UCSD-AML1 (cell line): ENCODE results near the gene CHSY1.
"Not testable (repeated sequence)": the region's sequence is repeated elsewhere in the genome, so short reads cannot be mapped to it uniquely, and the experiment has no call there.

Experiments
- DNase-seq: peaks from one replicate; lab custom pipeline; 2025; ENCODE audit not compliant: unreplicated experiment; lab: John Stamatoyannopoulos, UW

The CHSY1 gene

GRCh38 chr15:101251830-101252820, at the start of gene CHSY1:
CHSY1 (minus strand) TSS chr15:101252048; CDS start chr15:101251456, 592 bp downstream.
- peak; percentile 92 for DNase-seq

GRCh38 chr15:101296418-101297405, 44.9 kb upstream of the CHSY1 start:
- DNase-seq, result no peak

GRCh38 chr15:101295607-101296161, 43.8 kb upstream of the CHSY1 start:
- DNase-seq, result no peak

- peak; percentile 96 for DNase-seq
These were observed 43.1 kb upstream of the CHSY1 start, which contains the start of gene SNRPA1 for GRCh38 chr15:101294731-101295606. SNRPA1 (minus strand) TSS chr15:101295248; CDS start chr15:101295178, 70 bp downstream.

GRCh38 chr15:101293122-101293521, 41.3 kb upstream of the CHSY1 start:
- no peak for DNase-seq

- no peak for DNase-seq
These were observed 37.2 kb upstream of the CHSY1 start for GRCh38 chr15:101288905-101289513.

GRCh38 chr15:101287342-101287741, 35.5 kb upstream of the CHSY1 start:
- not testable (repeated sequence) for DNase-seq

- no peak for DNase-seq
These were observed 34.7 kb upstream of the CHSY1 start for GRCh38 chr15:101286471-101287114.

- DNase-seq, result no peak
These were observed 32.1 kb upstream of the CHSY1 start for GRCh38 chr15:101283931-101284330.

- DNase-seq, result no peak
These were observed 28.2 kb upstream of the CHSY1 start for GRCh38 chr15:101280007-101280406.

- no peak for DNase-seq
These were observed 26.2 kb upstream of the CHSY1 start for GRCh38 chr15:101277943-101278564.

- peak; percentile 93 for DNase-seq
These were observed 25.4 kb upstream of the CHSY1 start, which contains the start of gene SELENOS for GRCh38 chr15:101277038-101277822. SELENOS (minus strand) TSS chr15:101277485; CDS start chr15:101277417, 68 bp downstream.

- no peak for DNase-seq
These were observed 24.7 kb upstream of the CHSY1 start for GRCh38 chr15:101276501-101277037.

GRCh38 chr15:101275018-101275417, 23.2 kb upstream of the CHSY1 start:
- no peak for DNase-seq

- DNase-seq, result no peak
These were observed 21.7 kb upstream of the CHSY1 start for GRCh38 chr15:101273534-101273933.

GRCh38 chr15:101272584-101272983, 20.7 kb upstream of the CHSY1 start:
- no peak for DNase-seq

GRCh38 chr15:101269479-101270223, 17.8 kb upstream of the CHSY1 start:
- DNase-seq, result no peak
